NCI-H446 (cell line): ENCODE results near the gene ACBD6.

Source experiments
- DNase-seq, 2 experiments: peaks; one replicate each; lab custom pipeline; 2025; lab: John Stamatoyannopoulos, UW

The ACBD6 gene

GRCh38 chr1:180256341-180257027, 245.9 kb downstream of the ACBD6 start:
- no peak for DNase-seq

GRCh38 chr1:180255536-180256340, 246.6 kb downstream of the ACBD6 start:
- DNase-seq, result no peak

GRCh38 chr1:180254854-180255253, 247.5 kb downstream of the ACBD6 start:
- DNase-seq, result no peak

- no peak for DNase-seq
These were observed 247.9 kb downstream of the ACBD6 start for GRCh38 chr1:180254496-180254819.

GRCh38 chr1:180253585-180254495, 248.5 kb downstream of the ACBD6 start:
- no peak for DNase-seq

- DNase-seq, result peak; percentile 39 to 71
These were observed 249.5 kb downstream of the ACBD6 start for GRCh38 chr1:180252638-180253536.

GRCh38 chr1:180251526-180252305, 250.7 kb downstream of the ACBD6 start:
- no peak for DNase-seq

- no peak for DNase-seq
These were observed 251.4 kb downstream of the ACBD6 start for GRCh38 chr1:180250883-180251509.

- no peak for DNase-seq
These were observed 251.9 kb downstream of the ACBD6 start for GRCh38 chr1:180250499-180250770.

GRCh38 chr1:180249725-180250498, 252.5 kb downstream of the ACBD6 start:
- no peak for DNase-seq

GRCh38 chr1:180248731-180249681, 253.4 kb downstream of the ACBD6 start:
- DNase-seq, result peak; percentile 53 to 78

- no peak for DNase-seq
These were observed 254.2 kb downstream of the ACBD6 start for GRCh38 chr1:180248176-180248575.

- no peak for DNase-seq
These were observed 254.8 kb downstream of the ACBD6 start for GRCh38 chr1:180247580-180247979.

- DNase-seq, result no peak
These were observed 255.3 kb downstream of the ACBD6 start for GRCh38 chr1:180247061-180247460.

- DNase-seq, result no peak
These were observed 255.8 kb downstream of the ACBD6 start for GRCh38 chr1:180246579-180246978.

- no peak for DNase-seq
These were observed 257.5 kb downstream of the ACBD6 start for GRCh38 chr1:180244840-180245239.

GRCh38 chr1:180243517-180244221, 258.7 kb downstream of the ACBD6 start:
- DNase-seq, result no peak
